NCI-H524 (cell line): ENCODE measurements around the gene FRMD4A.
"Not testable (repeated sequence)": the region's sequence is repeated elsewhere in the genome, so short reads cannot be mapped to it uniquely, and the experiment has no call there.

Experiments used
- DNase-seq, 2 experiments: peaks; one replicate each; lab custom pipeline; 2025; lab: John Stamatoyannopoulos, UW

The FRMD4A gene

GRCh38 chr10:14056610-14057332, 274.0 kb downstream of the FRMD4A start:
- DNase-seq, result peak in 1 of 2 experiments; percentile 43

GRCh38 chr10:14052931-14053330, 277.8 kb downstream of the FRMD4A start:
- no peak for DNase-seq

GRCh38 chr10:14050598-14050997, 280.1 kb downstream of the FRMD4A start:
- no peak for DNase-seq

GRCh38 chr10:14048930-14049613, 281.7 kb downstream of the FRMD4A start:
- no peak for DNase-seq

- no peak for DNase-seq
Observed at GRCh38 chr10:14047431-14047830, 283.3 kb downstream of the FRMD4A start.

- not testable (repeated sequence) for DNase-seq
Observed at GRCh38 chr10:14042051-14042450, 288.7 kb downstream of the FRMD4A start.

GRCh38 chr10:14040787-14041631, 289.7 kb downstream of the FRMD4A start:
- no peak for DNase-seq

- DNase-seq, result peak in 1 of 2 experiments; percentile 7
Observed at GRCh38 chr10:14039968-14040668, 290.6 kb downstream of the FRMD4A start.

GRCh38 chr10:14036233-14036632, 294.5 kb downstream of the FRMD4A start:
- no peak for DNase-seq

GRCh38 chr10:14035506-14035905, 295.2 kb downstream of the FRMD4A start:
- DNase-seq, result no peak

- no peak for DNase-seq
Observed at GRCh38 chr10:14032406-14032998, 298.2 kb downstream of the FRMD4A start.

- DNase-seq, result no peak
Observed at GRCh38 chr10:14026325-14026724, 304.4 kb downstream of the FRMD4A start.

- DNase-seq, result no peak
Observed at GRCh38 chr10:14025283-14026189, 305.2 kb downstream of the FRMD4A start.

GRCh38 chr10:14024329-14025202, 306.2 kb downstream of the FRMD4A start:
- DNase-seq, result no peak

- no peak for DNase-seq
Observed at GRCh38 chr10:14023673-14024328, 306.9 kb downstream of the FRMD4A start.

GRCh38 chr10:14022954-14023672, 307.6 kb downstream of the FRMD4A start:
- no peak for DNase-seq

- DNase-seq, result no peak
Observed at GRCh38 chr10:14022052-14022451, 308.7 kb downstream of the FRMD4A start.

GRCh38 chr10:14020037-14020664, 310.6 kb downstream of the FRMD4A start:
- no peak for DNase-seq
